Nephron (organoid): ENCODE measurements around the gene MRPS14.

Source experiments
- H3K27ac Mint-ChIP-seq, 3 experiments: 2 replicates each; pipeline ENCODE4 v1.8.0; 2020; ENCODE audit warnings: mixed read lengths in 3 of 3, mild to moderate bottlenecking in 2 of 3, moderate library complexity in 1 of 3
- H3K27me3 Mint-ChIP-seq: 2 replicates; pipeline ENCODE4 v1.8.0; 2021; ENCODE audit warnings: low read depth, mild to moderate bottlenecking, moderate library complexity, mixed read lengths
- H3K36me3 Mint-ChIP-seq: 2 replicates; pipeline ENCODE4 v1.8.0; 2020; ENCODE audit warnings: low read depth, mixed read lengths
- H3K4me1 Mint-ChIP-seq: 2 replicates; pipeline ENCODE4 v1.8.0; 2020; ENCODE audit warnings: mixed read lengths
- H3K4me3 Mint-ChIP-seq, 3 experiments: 2 replicates each; pipeline ENCODE4 v1.8.0; 2020; ENCODE audit warnings: mild to moderate bottlenecking in 3 of 3, mixed read lengths in 3 of 3, moderate library complexity in 2 of 3
- H3K9me3 Mint-ChIP-seq: 2 replicates; pipeline ENCODE4 v1.8.0; 2020; ENCODE audit warnings: mixed read lengths
- TF ChIP-seq, protein P1 (sequence below), 3 experiments: fragments of 200-600 bp; sonication (generic); IDR thresholded peaks; one replicate each; pipeline ENCODE4 v1.5.0; 2021; ENCODE audit warnings: antibody characterized with exemption in 3 of 3; ENCODE audit not compliant: unreplicated experiment in 3 of 3

Gene MRPS14

DNA sequence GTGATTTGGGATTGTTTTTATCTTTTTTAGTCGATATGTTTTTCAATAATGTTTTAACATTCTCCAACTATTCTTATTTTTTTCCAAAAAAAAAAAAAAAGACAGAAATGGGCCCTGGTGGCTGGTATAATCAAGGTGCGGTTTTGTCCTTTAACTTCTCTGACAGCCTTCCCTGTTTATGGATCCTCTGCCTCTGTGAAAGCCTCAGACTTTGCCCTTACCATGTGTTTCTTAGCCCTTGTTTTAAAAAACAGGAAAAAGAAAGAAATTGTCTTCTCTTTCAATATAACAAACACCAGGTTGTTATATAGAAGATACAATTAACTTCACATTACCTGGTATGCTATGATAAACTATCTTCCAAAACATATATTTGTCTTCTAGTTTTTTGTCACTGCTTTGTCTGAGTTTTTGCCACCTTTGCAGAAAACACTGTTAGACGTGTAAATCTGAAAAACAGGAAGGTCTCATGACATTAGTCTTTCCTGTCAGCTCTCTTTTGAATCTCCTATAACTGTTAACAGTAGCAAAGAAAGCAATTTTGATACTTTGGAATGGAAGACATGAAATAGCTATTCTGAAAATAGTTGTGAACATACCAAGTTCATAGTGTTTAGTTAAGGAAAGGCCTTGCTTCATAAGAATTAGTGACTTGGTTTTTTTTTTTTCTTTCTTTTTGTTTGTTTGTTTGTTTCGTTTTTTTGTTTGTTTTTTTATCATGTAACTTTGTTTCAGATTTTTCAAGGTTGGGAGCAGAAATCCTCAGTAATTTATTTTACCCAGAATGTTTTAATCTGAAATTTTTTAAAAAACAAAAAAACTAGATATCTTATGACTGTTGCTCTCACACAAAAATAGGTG, 55.1 kb downstream of the MRPS14 start:
- H3K27ac Mint-ChIP-seq, result peak overlapping the region in 2 of 3 experiments; percentile 57 to 76
- peaks cover 50% of the 10 kb centered on the region for H3K4me1 Mint-ChIP-seq
- H3K4me3 Mint-ChIP-seq, result no peak overlapping the region
- TF ChIP-seq, protein P1, sequence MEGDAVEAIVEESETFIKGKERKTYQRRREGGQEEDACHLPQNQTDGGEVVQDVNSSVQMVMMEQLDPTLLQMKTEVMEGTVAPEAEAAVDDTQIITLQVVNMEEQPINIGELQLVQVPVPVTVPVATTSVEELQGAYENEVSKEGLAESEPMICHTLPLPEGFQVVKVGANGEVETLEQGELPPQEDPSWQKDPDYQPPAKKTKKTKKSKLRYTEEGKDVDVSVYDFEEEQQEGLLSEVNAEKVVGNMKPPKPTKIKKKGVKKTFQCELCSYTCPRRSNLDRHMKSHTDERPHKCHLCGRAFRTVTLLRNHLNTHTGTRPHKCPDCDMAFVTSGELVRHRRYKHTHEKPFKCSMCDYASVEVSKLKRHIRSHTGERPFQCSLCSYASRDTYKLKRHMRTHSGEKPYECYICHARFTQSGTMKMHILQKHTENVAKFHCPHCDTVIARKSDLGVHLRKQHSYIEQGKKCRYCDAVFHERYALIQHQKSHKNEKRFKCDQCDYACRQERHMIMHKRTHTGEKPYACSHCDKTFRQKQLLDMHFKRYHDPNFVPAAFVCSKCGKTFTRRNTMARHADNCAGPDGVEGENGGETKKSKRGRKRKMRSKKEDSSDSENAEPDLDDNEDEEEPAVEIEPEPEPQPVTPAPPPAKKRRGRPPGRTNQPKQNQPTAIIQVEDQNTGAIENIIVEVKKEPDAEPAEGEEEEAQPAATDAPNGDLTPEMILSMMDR (IDR thresholded peaks at IDR 0.05; ENCODE audit: unreplicated experiment in 3 of 3), result no peak
- H3K36me3 Mint-ChIP-seq, result no peaks in the 10 kb centered on the region
- H3K9me3 Mint-ChIP-seq, result no peaks in the 10 kb centered on the region
- no peaks in the 10 kb centered on the region for H3K27me3 Mint-ChIP-seq

DNA sequence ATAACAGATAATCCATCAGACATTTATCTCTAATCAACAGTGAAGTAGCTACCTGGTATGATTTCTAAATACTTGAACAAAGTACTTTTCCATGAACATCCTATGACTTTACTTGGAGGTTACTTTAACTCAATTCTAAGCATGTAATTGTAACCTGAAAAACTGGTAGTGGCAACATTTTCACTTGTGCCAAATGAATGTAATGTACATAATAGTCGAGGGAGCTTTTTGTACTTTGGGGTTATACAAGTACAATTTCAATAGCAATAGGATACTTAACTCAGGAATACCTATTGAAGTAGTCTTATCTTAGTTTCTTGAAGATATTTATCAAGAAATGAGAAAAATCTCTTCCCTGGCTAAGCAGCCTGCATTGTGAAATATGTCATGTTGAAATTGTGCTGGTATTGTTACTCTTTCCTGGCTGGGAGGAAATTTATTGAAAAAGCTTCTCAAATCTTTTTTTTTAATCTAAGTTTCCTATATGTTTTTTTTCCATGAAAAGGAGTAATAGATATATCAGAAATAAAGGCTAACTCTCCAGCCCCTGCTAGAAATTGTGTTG, 57.1 kb downstream of the MRPS14 start:
- no peak overlapping the region for H3K4me3 Mint-ChIP-seq
- TF ChIP-seq, protein P1 (IDR thresholded peaks at IDR 0.05; ENCODE audit: unreplicated experiment in 3 of 3), result no peak
- no peaks in the 10 kb centered on the region for H3K36me3 Mint-ChIP-seq
- H3K4me1 Mint-ChIP-seq, result peaks cover 52% of the 10 kb centered on the region
- H3K27me3 Mint-ChIP-seq, result no peaks in the 10 kb centered on the region
- peak overlapping the region; percentile 20 to 89 (median 74) for H3K27ac Mint-ChIP-seq
- no peaks in the 10 kb centered on the region for H3K9me3 Mint-ChIP-seq

DNA sequence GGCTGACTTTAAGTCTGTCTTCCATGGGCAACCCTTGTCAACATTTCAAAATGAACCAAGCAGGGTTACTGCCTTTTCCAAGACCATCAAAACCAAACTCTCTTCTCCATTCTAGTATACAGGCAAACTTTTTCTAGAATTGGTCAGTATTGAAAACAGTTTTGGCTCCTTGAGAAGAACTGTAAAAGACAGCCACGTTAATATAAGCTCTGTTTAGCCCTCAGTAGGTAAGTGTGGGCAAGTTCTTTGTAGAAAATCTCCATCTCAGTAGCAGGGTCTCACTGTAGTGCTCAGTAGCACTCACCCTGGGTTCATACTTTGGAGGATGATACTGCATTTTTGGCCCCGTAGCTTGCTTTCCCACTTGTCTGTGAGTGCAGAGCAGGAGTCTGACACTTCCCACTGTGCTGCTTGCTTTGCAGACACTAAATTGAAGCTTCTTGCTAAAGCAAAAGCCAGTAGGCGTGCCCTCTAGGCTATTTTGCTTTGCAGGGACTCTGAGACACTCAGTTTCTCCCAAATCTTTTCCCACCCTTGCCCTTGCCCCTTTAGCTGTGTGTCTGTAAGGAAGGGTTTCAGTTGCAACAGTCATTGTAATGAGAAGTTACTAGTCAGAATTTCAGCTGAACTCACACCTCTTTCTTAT, 57.7 kb downstream of the MRPS14 start:
- TF ChIP-seq, protein P1 (IDR thresholded peaks at IDR 0.05; ENCODE audit: unreplicated experiment in 3 of 3), result no peak

DNA sequence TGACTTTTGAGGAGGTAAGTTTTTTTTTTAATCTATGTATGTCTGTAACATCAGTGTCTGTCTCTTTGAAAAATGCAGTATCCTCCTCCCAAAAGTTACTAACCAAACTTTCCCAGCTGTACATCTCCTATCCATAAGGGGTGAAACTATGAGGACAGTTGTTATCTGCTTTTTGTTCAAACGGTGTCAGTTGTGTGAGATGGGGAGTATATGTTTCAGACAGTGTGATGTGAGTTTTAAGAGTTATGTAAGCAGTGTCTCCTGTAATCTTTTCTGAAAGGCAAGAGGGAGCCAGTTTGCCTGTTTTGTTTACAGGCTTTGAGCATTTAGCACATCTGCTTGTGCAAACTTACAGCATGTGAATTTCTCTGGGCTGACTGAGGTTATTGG, 58.3 kb downstream of the MRPS14 start:
- TF ChIP-seq, protein P1 (IDR thresholded peaks at IDR 0.05; ENCODE audit: unreplicated experiment in 3 of 3), result no peak
- peak overlapping the region; percentile 14 to 89 (median 59) for H3K27ac Mint-ChIP-seq
- H3K4me1 Mint-ChIP-seq, result peaks cover 52% of the 10 kb centered on the region

More for the DNA sequence above, 57.7 kb downstream of the MRPS14 start:
- Mint-ChIP-seq H3K4me3 (peak overlapping the region in 2 of 3 experiments; percentile 11 to 33), H3K4me1 (peaks cover 52% of the 10 kb centered on the region), H3K36me3 (no peaks in the 10 kb centered on the region), H3K9me3 (no peaks in the 10 kb centered on the region), H3K27ac (peak overlapping the region; percentile 14 to 89 (median 59)), H3K27me3 (no peaks in the 10 kb centered on the region)

DNA sequence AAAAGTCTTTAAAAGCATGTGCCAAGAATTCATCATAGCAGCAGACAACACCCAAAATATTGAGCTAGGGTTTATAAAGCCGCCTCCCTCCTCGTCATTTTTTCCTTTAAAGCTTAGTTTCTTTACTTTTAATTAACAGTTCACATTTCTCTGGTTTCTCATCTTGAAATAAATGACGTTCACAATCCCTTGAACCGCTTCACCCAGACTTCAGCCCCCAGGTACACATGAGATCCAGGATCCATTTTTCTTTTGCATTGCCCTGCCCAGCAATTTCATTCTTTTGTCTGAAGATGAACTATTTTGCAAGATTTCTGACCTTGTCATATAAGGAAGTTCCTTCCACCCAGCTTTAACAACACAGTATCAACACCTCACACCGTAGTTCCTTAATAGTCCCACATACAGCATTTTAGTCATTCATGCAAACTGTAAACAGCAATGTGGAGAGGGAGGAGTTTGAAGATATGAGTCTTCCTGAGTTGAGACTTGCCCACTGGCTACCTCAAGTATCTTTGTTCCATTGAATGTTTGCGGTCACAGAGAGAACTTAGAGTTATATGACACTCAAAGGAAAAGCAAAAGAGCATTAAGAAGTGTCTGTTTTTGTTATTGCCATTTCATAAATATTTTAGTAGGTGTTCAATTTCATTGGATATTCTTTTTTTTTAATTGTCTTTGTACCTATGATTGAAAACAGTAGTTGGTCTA, 58.8 kb downstream of the MRPS14 start:
- H3K9me3 Mint-ChIP-seq, result no peaks in the 10 kb centered on the region
- no peaks in the 10 kb centered on the region for H3K36me3 Mint-ChIP-seq
- H3K27ac Mint-ChIP-seq, result peak overlapping the region; percentile 58 to 89 (median 75)
- TF ChIP-seq, protein P1 (IDR thresholded peaks at IDR 0.05; ENCODE audit: unreplicated experiment in 3 of 3), result no peak
- H3K27me3 Mint-ChIP-seq, result no peaks in the 10 kb centered on the region
- peaks cover 52% of the 10 kb centered on the region for H3K4me1 Mint-ChIP-seq
- H3K4me3 Mint-ChIP-seq, result peak overlapping the region in 2 of 3 experiments; percentile 15 to 51

More for the DNA sequence above, 58.3 kb downstream of the MRPS14 start:
- Mint-ChIP-seq H3K4me3 (peak overlapping the region in 1 of 3 experiments; percentile 10), H3K27me3 (no peaks in the 10 kb centered on the region), H3K9me3 (no peaks in the 10 kb centered on the region), H3K36me3 (no peaks in the 10 kb centered on the region)
